ENCODE results near the gene IGFLR1. TPM values are rescaled to one million over a fixed set of nuclear protein-coding genes. Genes with fewer than 3 reads are reported as not detected.

Gene IGFLR1
- total and polyA plus RNA-seq, 9 of the 15 experiments (the other 6 are each of a cell fraction or from before 2014, with no cell fraction given) = 1.0 to 14.3 (median 4.6) TPM

- TF ChIP-seq ARID1B (IDR thresholded peaks at IDR 0.05) (peak; percentile 61), RNF2 (IDR thresholded peaks at IDR 0.05) (no peak), NFIX (CRISPR knock-in tag; IDR thresholded peaks at IDR 0.05; ENCODE audit: low read depth) (no peak), ZNF592 (IDR thresholded peaks at IDR 0.05) (no peak), SP2 (IDR thresholded peaks at IDR 0.05; ENCODE audit: extremely low read depth, low read depth, low read length, poor library complexity, severe bottlenecking) (no peak), ZZZ3 (IDR thresholded peaks at IDR 0.05) (peak; percentile 74), ZNF449 (CRISPR knock-in tag; IDR thresholded peaks at IDR 0.05) (no peak), FOXK2 (conservative IDR thresholded peaks at IDR 0.05 in 1 of 2, IDR thresholded peaks at IDR 0.05 in 1 of 2; ENCODE audit: low read depth in 2 of 2) (no peak), ELF2 (CRISPR knock-in tag; IDR thresholded peaks at IDR 0.05) (no peak), NCOA6 (IDR thresholded peaks at IDR 0.05) (no peak), SIN3B (IDR thresholded peaks at IDR 0.05; ENCODE audit: low read depth) (no peak), MTA2 (IDR thresholded peaks at IDR 0.05; ENCODE audit: low read depth) (no peak), TAL1 (IDR thresholded peaks at IDR 0.05) (no peak), ZNF121 (CRISPR knock-in tag; conservative IDR thresholded peaks at IDR 0.05) (no peak), MBD2 (IDR thresholded peaks at IDR 0.05; ENCODE audit: borderline replicate concordance, low read depth) (no peak), XRCC3 (IDR thresholded peaks at IDR 0.05) (no peak), HES1 (IDR thresholded peaks at IDR 0.05; ENCODE audit: low read depth) (no peak), ARNT (IDR thresholded peaks at IDR 0.05) (no peak), NELFE (IDR thresholded peaks at IDR 0.05; ENCODE audit: insufficient read depth, insufficient read length) (no peak)
Measured at GRCh38 chr19:35757231-35757748, 15.0 kb upstream of the IGFLR1 start (continued).
